Measurements from ENCODE around the gene ATP11A. TPM values are rescaled to one million over a fixed set of nuclear protein-coding genes. Genes with fewer than 3 reads are reported as not detected.

Gene ATP11A
- total RNA-seq, 1 experiment from 2014 or later = 9.4 TPM

GRCh38 chr13:112648101-112648500, 41.7 kb upstream of the ATP11A start:
- intact Hi-C loops (cut with micrococcal nuclease; ENCODE audit: unreplicated experiment) = no loop called here
- TF ChIP-seq CTCF (conservative IDR thresholded peaks at IDR 0.05; ENCODE audit: low read depth, low read length) (no peak), EZH2 (IDR thresholded peaks at IDR 0.05; ENCODE audit: borderline replicate concordance, low read depth, low read length, poor library complexity, severe bottlenecking) (no peak)
- BruUV-seq (replicated peaks) = no TSS peak
- CTCF ChIA-PET = no interaction called here
- POLR2A ChIA-PET (ENCODE audit: low non-redundant PET) = no interaction called here
- Histone ChIP-seq H3K4me1 (ENCODE audit: insufficient read depth, low read length, poor library complexity, severe bottlenecking) (peaks cover 5% of the 10 kb centered on the region), H3K27ac (ENCODE audit: low read depth, low read length, poor library complexity, severe bottlenecking) (no peak overlapping the region), H3K27me3 (replicated peaks; ENCODE audit: insufficient read depth, low read depth, low read length, poor library complexity) (no peaks in the 10 kb centered on the region), H3K36me3 (ENCODE audit: insufficient read depth, low read length, poor library complexity, severe bottlenecking) (no peaks in the 10 kb centered on the region), H3K4me3 (ENCODE audit: low read depth, low read length, poor library complexity, severe bottlenecking) (no peak overlapping the region), H3K9me3 (ENCODE audit: low read depth, low read length, poor library complexity, severe bottlenecking) (no peaks in the 10 kb centered on the region)
- DNase-seq (ENCODE audit: low spot score) = no peak

DNA sequence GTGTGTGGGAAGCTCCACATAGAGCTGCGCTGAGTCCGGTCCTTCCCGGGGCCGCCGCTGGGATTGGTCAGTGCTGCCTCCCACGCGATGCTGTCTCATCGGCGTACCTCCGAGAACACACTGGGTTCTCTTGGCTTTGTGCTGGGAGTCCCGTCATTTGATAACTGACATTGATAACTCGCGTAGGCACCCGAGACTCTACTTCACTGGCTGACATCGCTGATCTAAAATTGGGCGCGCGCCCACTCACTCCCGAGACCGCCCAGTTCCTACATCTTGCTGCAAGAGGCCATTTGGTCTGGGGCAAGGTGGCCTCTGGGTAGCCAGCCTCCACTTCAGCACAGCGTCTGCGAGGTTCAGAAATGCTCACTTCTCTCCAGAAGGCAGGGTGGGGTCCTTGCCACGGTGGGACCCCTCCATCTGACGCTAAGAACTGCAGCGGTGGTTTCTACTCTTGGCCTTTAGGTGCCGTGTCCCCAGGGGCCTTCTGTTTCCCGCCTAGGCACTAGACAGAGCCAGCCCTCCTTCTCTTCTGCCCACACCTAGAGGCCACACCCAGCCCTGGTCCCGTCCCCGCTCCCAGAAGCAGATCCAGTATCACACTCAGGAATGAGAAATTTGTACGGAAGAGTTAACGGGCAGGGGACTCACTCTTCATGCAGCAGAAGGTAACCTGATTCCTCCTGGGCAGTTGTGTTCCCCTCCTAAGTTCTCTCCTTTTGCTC, 40.7 kb upstream of the ATP11A start:
- no peak for DNase-seq (ENCODE audit: low spot score)
- TF ChIP-seq EZH2 (IDR thresholded peaks at IDR 0.05; ENCODE audit: borderline replicate concordance, low read depth, low read length, poor library complexity, severe bottlenecking) (no peak), CTCF (conservative IDR thresholded peaks at IDR 0.05; ENCODE audit: low read depth, low read length) (no peak)
- Histone ChIP-seq H3K27ac (ENCODE audit: low read depth, low read length, poor library complexity, severe bottlenecking) (no peak overlapping the region), H3K36me3 (ENCODE audit: insufficient read depth, low read length, poor library complexity, severe bottlenecking) (no peaks in the 10 kb centered on the region), H3K9me3 (ENCODE audit: low read depth, low read length, poor library complexity, severe bottlenecking) (no peaks in the 10 kb centered on the region), H3K4me3 (ENCODE audit: low read depth, low read length, poor library complexity, severe bottlenecking) (no peak overlapping the region), H3K4me1 (ENCODE audit: insufficient read depth, low read length, poor library complexity, severe bottlenecking) (peaks cover 5% of the 10 kb centered on the region), H3K27me3 (replicated peaks; ENCODE audit: insufficient read depth, low read depth, low read length, poor library complexity) (no peaks in the 10 kb centered on the region)
- ChIA-PET CTCF (no interaction called here), POLR2A (ENCODE audit: low non-redundant PET) (no interaction called here)
- intact Hi-C loops (cut with micrococcal nuclease; ENCODE audit: unreplicated experiment) = no loop called here
- no TSS peak for BruUV-seq (replicated peaks)

GRCh38 chr13:112651311-112651710, 38.5 kb upstream of the ATP11A start:
- BruUV-seq (replicated peaks) = no TSS peak
- H3K9me3 ChIP-seq (ENCODE audit: low read depth, low read length, poor library complexity, severe bottlenecking) = no peaks in the 10 kb centered on the region
- no peak for DNase-seq (ENCODE audit: low spot score)
- H3K4me1 ChIP-seq (ENCODE audit: insufficient read depth, low read length, poor library complexity, severe bottlenecking) = peaks cover 5% of the 10 kb centered on the region
- TF ChIP-seq EZH2 (IDR thresholded peaks at IDR 0.05; ENCODE audit: borderline replicate concordance, low read depth, low read length, poor library complexity, severe bottlenecking) (no peak), CTCF (conservative IDR thresholded peaks at IDR 0.05; ENCODE audit: low read depth, low read length) (no peak)
- CTCF ChIA-PET = no interaction called here
- no peaks in the 10 kb centered on the region for H3K36me3 ChIP-seq (ENCODE audit: insufficient read depth, low read length, poor library complexity, severe bottlenecking)
- no peak overlapping the region for H3K4me3 ChIP-seq (ENCODE audit: low read depth, low read length, poor library complexity, severe bottlenecking)
- no peak overlapping the region for H3K27ac ChIP-seq (ENCODE audit: low read depth, low read length, poor library complexity, severe bottlenecking)
- intact Hi-C loops (cut with micrococcal nuclease; ENCODE audit: unreplicated experiment) = no loop called here
- no peaks in the 10 kb centered on the region for H3K27me3 ChIP-seq (replicated peaks; ENCODE audit: insufficient read depth, low read depth, low read length, poor library complexity)
- POLR2A ChIA-PET (ENCODE audit: low non-redundant PET) = no interaction called here
